NB4 (cell line): ENCODE data around the gene GNAI1.

Source experiments
- MYC ChIP-seq: IDR thresholded peaks from 2 replicates; pipeline ENCODE4 v1.6.1; 2011; ENCODE audit warnings: low read depth, low read length
- POLR2A ChIP-seq: IDR thresholded peaks from 2 replicates; pipeline ENCODE4 v1.6.1; 2011; ENCODE audit warnings: mild to moderate bottlenecking; ENCODE audit not compliant: insufficient read length; ENCODE audit errors: extremely low read depth
- TF ChIP-seq, protein P1 (sequence below): IDR thresholded peaks from one replicate; pipeline ENCODE4 v1.5.1; 2012; ENCODE audit warnings: low read depth, low read length
- TF ChIP-seq, protein P2 (sequence below): IDR thresholded peaks from 2 replicates; pipeline ENCODE4 v1.6.1; 2011; ENCODE audit warnings: low read depth, low read length

DNA sequence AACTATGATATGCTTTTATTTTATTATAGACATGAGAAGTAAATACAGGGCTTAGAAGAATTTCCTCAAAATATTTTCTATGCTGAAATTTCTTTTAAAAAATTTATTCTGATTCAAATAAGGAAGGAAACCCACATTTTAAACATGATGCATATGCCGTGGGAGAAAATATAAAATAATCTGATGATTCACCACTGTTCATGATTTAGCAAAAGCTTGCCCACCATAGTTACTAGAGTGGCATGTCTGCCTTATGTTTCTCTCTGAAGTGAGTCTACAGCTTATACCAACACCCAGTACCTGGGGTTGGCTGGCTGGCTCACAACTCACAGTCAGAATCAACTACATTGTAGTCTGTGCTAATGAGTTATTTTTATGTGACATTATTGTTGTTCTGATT, 102.0 kb downstream of the GNAI1 start:
- TF ChIP-seq, protein P1, sequence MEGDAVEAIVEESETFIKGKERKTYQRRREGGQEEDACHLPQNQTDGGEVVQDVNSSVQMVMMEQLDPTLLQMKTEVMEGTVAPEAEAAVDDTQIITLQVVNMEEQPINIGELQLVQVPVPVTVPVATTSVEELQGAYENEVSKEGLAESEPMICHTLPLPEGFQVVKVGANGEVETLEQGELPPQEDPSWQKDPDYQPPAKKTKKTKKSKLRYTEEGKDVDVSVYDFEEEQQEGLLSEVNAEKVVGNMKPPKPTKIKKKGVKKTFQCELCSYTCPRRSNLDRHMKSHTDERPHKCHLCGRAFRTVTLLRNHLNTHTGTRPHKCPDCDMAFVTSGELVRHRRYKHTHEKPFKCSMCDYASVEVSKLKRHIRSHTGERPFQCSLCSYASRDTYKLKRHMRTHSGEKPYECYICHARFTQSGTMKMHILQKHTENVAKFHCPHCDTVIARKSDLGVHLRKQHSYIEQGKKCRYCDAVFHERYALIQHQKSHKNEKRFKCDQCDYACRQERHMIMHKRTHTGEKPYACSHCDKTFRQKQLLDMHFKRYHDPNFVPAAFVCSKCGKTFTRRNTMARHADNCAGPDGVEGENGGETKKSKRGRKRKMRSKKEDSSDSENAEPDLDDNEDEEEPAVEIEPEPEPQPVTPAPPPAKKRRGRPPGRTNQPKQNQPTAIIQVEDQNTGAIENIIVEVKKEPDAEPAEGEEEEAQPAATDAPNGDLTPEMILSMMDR: no peak
- TF ChIP-seq, protein P2, sequence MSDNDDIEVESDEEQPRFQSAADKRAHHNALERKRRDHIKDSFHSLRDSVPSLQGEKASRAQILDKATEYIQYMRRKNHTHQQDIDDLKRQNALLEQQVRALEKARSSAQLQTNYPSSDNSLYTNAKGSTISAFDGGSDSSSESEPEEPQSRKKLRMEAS: no peak
- TF ChIP-seq POLR2A (no peak), MYC (no peak)
